Upper lobe of left lung (tissue), 4 donors: ENCODE results near the gene NR4A2.

Experiments
- EP300 ChIP-seq, 4 donors: sonication (generic); formaldehyde crosslinking; IDR thresholded peaks; one replicate each; pipeline ENCODE4 v1.5.1; 2017; ENCODE audit warnings: antibody characterized with exemption in 4 of 4, control low read depth in 2 of 4
- POLR2A ChIP-seq, 4 donors: fragments of 450-650 bp; IDR thresholded peaks; one replicate each; pipeline ENCODE4 v1.5.1; 2016 to 2017; ENCODE audit warnings: antibody characterized with exemption in 4 of 4, mild to moderate bottlenecking in 2 of 4
- POLR2AphosphoS5 ChIP-seq, 2 donors: sonication (generic); formaldehyde crosslinking; IDR thresholded peaks; one replicate each; pipeline ENCODE4 v1.5.1; 2017; ENCODE audit warnings: antibody characterized with exemption in 2 of 2
- TF ChIP-seq, protein P1 (sequence below), 6 experiments: fragments of 450-650 bp in 4 of 6; fragments of 200-600 bp in 2 of 6; sonication (generic) in 2 of 6; IDR thresholded peaks; one replicate each; pipeline ENCODE4 v1.5.1; 2016 to 2019; ENCODE audit warnings: antibody characterized with exemption in 6 of 6

DNA sequence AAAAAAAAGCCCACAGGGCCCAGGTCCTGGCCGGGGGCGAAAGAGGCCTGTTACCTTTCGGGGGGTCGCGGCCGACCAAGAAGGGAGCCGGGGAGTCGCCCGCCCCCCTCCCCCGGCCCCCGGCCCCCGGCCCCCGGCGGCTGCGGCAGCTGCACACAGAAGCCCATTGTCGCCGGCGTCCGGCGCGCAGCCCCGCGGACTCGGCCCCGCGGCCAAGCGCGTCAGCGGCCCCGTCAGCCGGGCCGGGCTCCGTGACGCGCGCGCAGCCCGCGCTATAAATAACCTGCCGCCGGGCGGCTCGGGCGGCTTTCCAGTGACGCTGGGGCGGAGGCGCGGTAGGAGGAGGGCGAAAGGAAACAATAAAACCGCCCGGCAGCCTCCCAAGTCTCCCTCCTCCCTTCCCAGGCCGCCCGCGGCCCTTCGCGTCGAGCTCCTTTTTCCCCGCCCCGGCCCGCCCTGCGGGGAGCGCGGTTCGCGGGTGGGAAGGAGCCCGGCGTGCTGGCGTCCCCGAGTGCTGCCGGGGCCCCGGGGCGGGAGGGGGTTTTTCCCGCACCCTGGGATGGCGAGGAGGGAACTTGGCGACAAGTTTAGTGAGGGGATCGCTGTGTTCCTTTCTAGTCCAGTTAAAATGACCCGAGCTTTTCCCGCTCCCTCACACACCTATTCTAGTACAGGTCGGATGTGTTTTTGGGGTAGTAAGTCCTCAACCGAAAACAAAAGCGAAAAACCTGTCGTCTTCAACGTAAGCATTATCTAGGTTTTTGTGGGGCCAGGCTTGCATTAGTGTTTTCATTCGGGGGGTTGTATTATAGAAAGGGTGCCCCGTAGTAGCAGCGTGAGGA is 10.0 kb upstream of the NR4A2 start:
- TF ChIP-seq, protein P1, sequence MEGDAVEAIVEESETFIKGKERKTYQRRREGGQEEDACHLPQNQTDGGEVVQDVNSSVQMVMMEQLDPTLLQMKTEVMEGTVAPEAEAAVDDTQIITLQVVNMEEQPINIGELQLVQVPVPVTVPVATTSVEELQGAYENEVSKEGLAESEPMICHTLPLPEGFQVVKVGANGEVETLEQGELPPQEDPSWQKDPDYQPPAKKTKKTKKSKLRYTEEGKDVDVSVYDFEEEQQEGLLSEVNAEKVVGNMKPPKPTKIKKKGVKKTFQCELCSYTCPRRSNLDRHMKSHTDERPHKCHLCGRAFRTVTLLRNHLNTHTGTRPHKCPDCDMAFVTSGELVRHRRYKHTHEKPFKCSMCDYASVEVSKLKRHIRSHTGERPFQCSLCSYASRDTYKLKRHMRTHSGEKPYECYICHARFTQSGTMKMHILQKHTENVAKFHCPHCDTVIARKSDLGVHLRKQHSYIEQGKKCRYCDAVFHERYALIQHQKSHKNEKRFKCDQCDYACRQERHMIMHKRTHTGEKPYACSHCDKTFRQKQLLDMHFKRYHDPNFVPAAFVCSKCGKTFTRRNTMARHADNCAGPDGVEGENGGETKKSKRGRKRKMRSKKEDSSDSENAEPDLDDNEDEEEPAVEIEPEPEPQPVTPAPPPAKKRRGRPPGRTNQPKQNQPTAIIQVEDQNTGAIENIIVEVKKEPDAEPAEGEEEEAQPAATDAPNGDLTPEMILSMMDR (IDR thresholded peaks at IDR 0.05), result peak in 3 of 6 experiments; percentile 7 to 20 (median 11)
- TF ChIP-seq POLR2A (IDR thresholded peaks at IDR 0.05) (peak in 3 of 4 donors; percentile 70 to 93 (median 91)), POLR2AphosphoS5 (IDR thresholded peaks at IDR 0.05) (peak; percentile 83 to 87), EP300 (IDR thresholded peaks at IDR 0.05) (peak in 1 of 4 donors; percentile 35)
